HG02870 (cell line): ENCODE results near the gene FAM72A.
"Not testable (repeated sequence)": the region's sequence is repeated elsewhere in the genome, so short reads cannot be mapped to it uniquely, and the experiment has no call there.

Experiments
- ATAC-seq: cut with Tn5 transposase; IDR thresholded peaks from one replicate; pipeline ENCODE4 v1.9.1; 2021; ENCODE audit warnings: mild to moderate bottlenecking, moderate library complexity; ENCODE audit not compliant: unreplicated experiment

The FAM72A gene

DNA sequence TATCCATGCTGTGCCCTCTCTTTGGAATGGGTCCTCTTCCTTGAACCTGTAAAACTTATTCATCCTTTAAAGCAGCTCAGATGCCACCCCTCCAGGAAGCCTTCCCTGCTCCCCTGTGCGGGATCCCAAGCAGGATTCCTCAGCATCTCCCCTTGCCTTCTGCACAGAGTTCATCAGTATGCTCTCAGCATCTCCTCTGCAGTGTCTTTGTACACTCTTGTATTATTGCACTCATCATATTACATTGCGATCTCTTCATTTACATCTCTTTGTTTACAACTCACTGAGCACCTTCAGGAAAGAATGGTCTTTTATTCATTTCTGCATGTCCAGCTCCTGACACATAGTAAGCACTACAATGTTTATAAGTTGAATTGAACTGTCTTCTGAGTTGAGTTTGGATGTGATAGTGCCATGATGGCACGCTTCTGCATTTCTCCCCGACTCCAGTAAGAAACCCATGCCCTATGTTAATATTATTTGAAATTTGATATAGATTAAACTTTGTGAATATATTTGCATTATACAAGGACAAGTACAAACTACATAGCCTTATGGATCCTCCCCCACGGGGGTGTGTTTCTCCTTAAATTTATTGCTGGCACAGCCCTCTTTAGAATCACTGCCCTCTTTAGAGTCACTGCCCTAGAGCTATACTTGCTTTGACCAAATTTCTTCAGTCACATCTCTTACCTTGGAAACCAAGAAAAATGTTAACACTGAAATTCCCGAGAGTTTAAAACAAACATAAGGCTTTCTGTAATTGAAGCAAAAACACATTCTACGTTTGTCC is 13.2 kb upstream of the FAM72A start:
- not testable (repeated sequence) for ATAC-seq

- not testable (repeated sequence) for ATAC-seq
Measured at GRCh38 chr1:206210802-206211201, 8.2 kb upstream of the FAM72A start.

DNA sequence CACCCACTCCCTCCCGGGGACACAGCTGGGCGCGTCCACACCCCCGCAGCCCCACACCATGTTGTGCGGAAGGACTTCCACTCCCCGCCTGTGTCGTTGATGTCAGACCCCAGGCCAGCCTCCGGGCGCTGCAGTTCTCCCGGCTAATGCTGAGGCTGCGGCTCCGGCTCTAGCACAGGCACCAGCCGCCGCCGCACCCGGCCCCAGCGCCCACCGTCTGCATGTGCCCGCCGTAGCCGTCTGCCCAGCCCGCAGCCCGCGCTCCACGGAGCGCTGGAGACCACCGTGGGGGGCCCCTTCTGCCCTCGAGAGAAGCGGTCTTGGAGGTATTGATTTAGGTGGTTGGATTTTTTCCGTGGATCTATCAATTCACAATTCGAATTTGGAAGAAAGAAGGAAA is 2.9 kb upstream of the FAM72A start:
- ATAC-seq, result not testable (repeated sequence)

GRCh38 chr1:206204871-206205270 is 2.2 kb upstream of the FAM72A start:
- ATAC-seq, result not testable (repeated sequence)

DNA sequence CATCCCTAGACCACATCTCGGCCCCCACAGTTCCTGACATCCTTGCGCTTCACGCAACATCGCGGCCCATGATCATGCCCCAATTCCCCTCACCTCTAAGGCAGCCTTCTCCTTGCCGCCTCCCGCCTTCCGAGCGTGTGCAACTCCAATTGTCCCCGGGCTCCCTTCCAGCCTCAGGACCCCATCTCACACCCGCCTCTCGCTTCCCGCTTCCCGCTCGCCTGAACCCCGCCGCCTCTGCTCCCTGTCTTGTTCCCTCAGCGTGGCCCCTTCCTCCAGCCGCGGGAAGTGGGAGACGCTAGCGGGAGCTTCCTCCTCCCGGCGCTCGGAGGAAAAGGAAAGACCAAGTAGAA is 1.5 kb upstream of the FAM72A start:
- not testable (repeated sequence) for ATAC-seq

DNA sequence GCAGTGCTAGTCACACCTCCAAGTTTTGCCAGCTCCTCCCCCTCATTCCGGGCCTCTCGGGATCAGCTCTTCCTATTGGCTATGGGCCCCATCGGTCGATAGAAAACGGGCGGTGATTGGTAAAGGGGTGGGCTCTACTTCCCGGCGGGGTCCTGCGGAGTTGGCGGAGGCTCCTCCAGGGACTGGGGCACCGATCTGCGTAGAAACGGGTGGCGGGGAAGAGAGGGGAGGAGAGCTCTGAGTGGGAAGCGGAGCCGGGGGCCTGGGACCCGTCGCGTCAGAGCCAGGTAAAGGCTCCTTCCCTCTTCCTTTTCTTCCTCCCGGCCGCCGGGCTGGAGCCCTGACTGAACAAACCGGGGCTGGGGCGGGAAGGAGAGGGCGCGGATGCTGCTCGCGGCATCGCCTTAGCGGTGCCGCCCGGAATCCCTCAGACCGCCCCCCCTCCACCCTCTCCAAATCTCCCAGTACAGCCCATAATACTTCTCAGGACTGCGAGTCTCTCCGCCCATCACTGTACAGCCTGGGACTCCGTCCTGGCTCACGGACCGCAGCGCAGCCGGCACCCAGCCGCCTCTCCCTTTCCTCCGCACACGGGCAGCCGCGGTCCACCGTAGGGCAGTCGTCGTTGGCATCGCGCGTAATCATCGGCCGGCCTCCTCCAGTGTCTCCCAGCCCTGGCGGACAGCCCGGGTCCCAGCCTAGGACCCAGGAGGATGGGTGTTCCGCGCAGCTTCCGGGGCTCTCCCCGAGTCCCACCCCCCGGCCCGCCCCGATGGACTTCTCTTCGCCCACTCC is 922 bp upstream of the FAM72A start, which contains the start of gene SRGAP2:
Gene SRGAP2, plus strand, starts transcription at position 178 of the 795 bp plus-strand sequence. CDS start 2,430 bp downstream, outside the sequence.
- ATAC-seq, result not testable (repeated sequence)

DNA sequence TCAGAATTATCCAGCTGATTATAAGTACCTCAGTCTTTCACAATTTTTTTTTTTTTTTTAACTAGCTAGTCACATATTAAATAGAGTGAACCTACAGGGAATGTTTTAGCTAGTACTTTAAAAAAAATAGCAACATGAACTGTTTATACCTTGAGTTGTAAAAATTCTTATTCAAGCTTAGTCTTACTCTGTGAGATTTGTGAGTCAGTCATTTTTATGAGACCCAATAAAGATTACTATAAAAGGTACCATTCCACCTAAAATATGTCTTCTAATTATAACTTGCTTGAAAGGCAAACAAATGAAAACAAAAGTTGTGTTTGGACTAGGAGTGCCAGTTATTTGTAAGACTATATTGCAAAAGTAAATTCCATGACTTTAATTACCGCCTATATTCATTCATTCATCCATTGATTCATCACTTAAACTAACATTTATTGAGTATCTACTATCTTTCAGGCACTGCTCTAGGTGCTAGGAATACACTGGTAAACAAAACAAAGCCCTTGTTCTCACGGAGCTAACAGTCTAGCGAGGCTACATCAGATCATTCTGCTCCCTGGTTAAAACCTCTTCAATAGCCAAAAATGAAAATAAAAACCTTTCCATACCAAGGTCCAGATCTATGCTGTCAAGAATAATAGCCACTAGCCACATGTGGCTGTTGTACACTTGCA is 5.8 kb downstream of the FAM72A start:
- not testable (repeated sequence) for ATAC-seq

DNA sequence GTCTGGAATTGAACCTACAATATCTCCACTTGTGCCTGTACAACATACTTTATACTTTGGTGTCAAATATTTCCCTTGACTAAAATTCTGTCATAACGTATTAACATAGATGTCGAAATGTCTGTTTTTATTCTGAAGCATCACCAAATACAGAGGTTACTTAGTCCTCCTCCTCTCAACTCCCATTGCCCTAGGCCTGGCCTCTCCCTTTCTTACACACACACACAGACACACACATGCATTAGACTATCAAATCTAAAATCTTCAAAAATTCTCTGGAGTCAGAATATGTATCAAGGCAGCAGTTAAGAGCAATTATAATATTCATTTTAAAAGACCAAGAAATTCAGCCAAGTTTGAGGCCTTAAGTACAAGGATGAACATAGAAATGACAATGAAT is 7.5 kb downstream of the FAM72A start:
- ATAC-seq, result not testable (repeated sequence)

DNA sequence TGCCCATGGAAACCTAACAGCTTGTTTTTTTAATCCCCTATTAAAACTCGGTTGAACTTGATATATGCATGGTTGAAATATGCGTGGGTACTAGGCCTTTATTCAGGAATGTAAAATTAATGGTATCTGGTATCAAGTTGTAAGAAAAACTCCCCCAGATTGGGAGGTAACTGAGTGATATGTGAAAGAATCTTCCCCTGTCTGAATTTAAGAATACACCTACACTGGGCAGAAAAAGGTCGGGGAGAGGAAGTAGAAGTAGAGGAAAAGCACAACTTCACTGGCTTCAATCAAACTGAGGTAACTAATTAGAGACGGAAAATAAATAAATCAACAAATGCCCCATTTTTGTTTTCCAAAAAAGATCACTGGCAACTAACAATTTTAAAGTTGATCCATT is 15.8 kb downstream of the FAM72A start:
- not testable (repeated sequence) for ATAC-seq

DNA sequence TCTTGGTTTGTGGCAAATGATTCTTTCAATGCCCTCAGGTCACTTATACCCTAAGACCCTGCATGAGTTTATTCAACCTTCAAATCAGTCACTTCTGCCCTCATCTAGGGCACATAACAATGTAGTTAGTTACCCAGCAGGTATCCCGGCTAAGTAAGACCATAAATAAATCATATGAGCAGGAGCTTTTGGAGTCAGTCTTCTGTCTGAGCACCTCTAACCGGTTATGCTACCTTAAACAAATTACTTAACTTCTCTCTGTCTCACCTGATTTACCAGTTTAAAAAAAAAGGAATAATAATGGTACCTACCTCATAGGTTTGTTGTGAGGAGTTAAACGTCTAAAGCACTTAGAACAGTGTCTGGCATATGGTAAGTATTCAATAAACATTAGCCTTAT is 16.9 kb downstream of the FAM72A start:
- not testable (repeated sequence) for ATAC-seq

DNA sequence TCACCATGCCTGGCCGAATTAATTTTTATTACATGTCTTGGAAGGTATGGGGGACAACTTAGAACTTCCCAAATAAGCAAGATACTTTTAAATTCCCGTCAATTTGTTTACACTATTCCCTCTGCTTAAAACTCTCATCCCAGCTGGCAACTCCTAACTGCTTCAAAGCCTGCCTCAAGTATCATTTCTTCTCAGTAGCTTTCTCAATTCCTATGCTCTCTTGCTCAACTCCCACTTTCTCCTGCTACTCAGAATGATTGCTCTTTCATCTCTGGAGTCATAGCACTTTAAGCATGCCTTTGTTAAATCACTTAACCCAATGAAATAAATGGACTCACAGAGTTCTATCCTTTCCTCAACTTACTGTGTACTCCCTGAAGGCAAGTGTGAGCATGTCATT is 18.9 kb downstream of the FAM72A start:
- not testable (repeated sequence) for ATAC-seq

- not testable (repeated sequence) for ATAC-seq
Measured at GRCh38 chr1:206182368-206183317, 20.0 kb downstream of the FAM72A start.

GRCh38 chr1:206179666-206180065 is 23.0 kb downstream of the FAM72A start:
- not testable (repeated sequence) for ATAC-seq

- ATAC-seq, result not testable (repeated sequence)
Measured at GRCh38 chr1:206178061-206178989, 24.3 kb downstream of the FAM72A start.

GRCh38 chr1:206176114-206176502 is 26.5 kb downstream of the FAM72A start:
- ATAC-seq, result not testable (repeated sequence)

DNA sequence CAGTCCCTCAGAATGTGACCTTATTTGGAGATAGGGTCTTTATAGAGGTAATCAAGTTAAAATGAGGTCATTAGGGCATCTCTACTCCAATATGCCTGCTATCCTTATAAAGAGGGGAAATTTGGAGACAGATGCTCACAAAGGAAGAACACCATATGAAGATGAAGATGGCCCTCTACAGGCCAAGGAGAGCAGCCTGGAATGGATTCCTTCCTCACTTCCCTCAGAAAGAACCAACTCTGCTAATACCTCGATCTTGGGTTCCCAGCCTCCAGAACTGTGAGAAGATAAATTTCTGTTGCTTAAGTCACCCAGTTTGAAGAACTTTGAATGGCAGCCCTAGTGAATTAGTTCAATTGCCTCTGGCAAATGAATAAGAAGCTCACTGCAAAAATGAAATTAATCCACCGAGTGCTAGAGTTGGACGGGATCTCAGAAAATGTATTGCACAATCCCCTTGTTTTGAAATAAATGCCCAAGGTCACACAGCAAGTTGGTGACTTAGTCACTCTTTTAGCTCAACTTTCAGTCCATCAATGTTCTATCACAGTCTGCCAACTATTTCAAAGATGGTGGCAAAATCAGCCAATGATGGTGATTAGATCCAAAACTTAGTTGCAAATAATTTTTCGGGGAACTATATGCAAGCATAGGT is 27.1 kb downstream of the FAM72A start:
- not testable (repeated sequence) for ATAC-seq

- ATAC-seq, result not testable (repeated sequence)
Measured at GRCh38 chr1:206174182-206174868, 28.3 kb downstream of the FAM72A start.
